Measurements from ENCODE around the gene RIPPLY1. TPM values are rescaled to one million over a fixed set of nuclear protein-coding genes. Genes with fewer than 3 reads are reported as not detected.

Gene RIPPLY1
- total and polyA plus RNA-seq, 9 of the 15 experiments (the other 6 are each of a cell fraction or from before 2014, with no cell fraction given) = not detected

DNA sequence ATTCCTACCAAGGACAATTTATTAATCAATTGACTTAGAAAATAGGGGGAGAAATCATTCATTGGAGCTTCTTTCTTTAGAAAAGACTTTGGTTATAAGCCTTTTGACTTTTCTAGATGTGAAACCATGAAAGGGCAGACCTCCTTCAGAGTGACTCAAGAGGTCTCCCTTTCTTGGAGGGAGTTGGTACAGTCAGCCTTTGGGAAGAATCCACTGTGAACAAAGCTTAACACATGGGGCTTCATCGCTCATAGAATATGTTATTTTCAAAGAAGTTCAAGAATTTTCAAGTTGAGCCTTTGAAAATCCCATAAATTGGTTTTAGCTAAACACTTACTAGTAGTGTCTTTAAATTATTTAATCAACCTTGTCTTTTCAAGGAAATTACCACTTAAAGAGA is 28.0 kb downstream of the RIPPLY1 start:
- Histone ChIP-seq H3K27me3 (ENCODE audit: control insufficient read depth in 2 of 2, insufficient read depth in 2 of 2, low read length in 2 of 2) (no peaks in the 10 kb centered on the region), H3K9me1 (ENCODE audit: control insufficient read depth, insufficient read depth, low read length) (no peaks in the 10 kb centered on the region), H3K4me3 (no peak overlapping the region), H3K79me2 (ENCODE audit: control insufficient read depth, insufficient read depth, low read length) (no peaks in the 10 kb centered on the region), H2AFZ (ENCODE audit: low read depth, low read length) (no peak overlapping the region), H3K36me3 (ENCODE audit: control insufficient read depth, insufficient read depth, low read length) (no peaks in the 10 kb centered on the region), H3K4me2 (ENCODE audit: insufficient read depth, low read length) (no peak overlapping the region), H3K9ac (ENCODE audit: insufficient read depth in 1 of 2, low read depth in 2 of 2, low read length in 2 of 2) (no peak overlapping the region), H4K20me1 (replicated peaks; ENCODE audit: control insufficient read depth, insufficient read depth, low read length) (no peaks in the 10 kb centered on the region), H3K4me1 (replicated peaks in 1 of 2; ENCODE audit: control insufficient read depth in 2 of 2, insufficient read depth in 2 of 2, low read length in 2 of 2) (no peaks in the 10 kb centered on the region), H3K9me3 (replicated peaks; ENCODE audit: control insufficient read depth, insufficient read depth, low read depth, low read length) (no peaks in the 10 kb centered on the region), H3K27ac (ENCODE audit: extremely low read depth, low read depth, low read length) (no peak overlapping the region)
- DNase-seq (ENCODE audit: extremely low read depth in 1 of 4, low spot score in 3 of 4) (no peak), ATAC-seq (no peak), FAIRE-seq (no peak)
- CTCF ChIA-PET (ENCODE audit: low intra/inter-chr PET ratio) = no interaction called here
- in situ Hi-C loops (cut with MboI) (loop anchor here (25.0 kb wide), 1 partner anchor 1012 kb away; no protein-coding TSS in a partner anchor), intact Hi-C loops (cut with micrococcal nuclease) (no loop called here)
- WGBS (ENCODE audit: insufficient coverage, low coverage, missing lambda C conversion rate) = 0% methylated on average over 1 of the region's 1 CpG
- POLR2A ChIA-PET = no interaction called here
- no TSS peak for BruUV-seq (replicated peaks)
- TF ChIP-seq, protein P1, sequence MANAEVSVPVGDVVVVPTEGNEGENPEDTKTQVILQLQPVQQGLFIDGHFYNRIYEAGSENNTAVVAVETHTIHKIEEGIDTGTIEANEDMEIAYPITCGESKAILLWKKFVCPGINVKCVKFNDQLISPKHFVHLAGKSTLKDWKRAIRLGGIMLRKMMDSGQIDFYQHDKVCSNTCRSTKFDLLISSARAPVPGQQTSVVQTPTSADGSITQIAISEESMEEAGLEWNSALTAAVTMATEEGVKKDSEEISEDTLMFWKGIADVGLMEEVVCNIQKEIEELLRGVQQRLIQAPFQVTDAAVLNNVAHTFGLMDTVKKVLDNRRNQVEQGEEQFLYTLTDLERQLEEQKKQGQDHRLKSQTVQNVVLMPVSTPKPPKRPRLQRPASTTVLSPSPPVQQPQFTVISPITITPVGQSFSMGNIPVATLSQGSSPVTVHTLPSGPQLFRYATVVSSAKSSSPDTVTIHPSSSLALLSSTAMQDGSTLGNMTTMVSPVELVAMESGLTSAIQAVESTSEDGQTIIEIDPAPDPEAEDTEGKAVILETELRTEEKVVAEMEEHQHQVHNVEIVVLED (CRISPR knock-in tag; IDR thresholded peaks at IDR 0.05) = no peak
- TF ChIP-seq RAD21 (CRISPR knock-in tag; conservative IDR thresholded peaks at IDR 0.05 in 1 of 2, IDR thresholded peaks at IDR 0.05 in 1 of 2) (no peak), PYGO2 (tag; IDR thresholded peaks at IDR 0.05) (no peak), ZNF830 (CRISPR knock-in tag; IDR thresholded peaks at IDR 0.05) (no peak)
